ENCODE data around the gene RNF169. TPM values are rescaled to one million over a fixed set of nuclear protein-coding genes. Genes with fewer than 3 reads are reported as not detected.

Gene RNF169
- total and polyA plus RNA-seq, 2 of the 8 experiments (the other 6 are each of a cell fraction or from before 2014, with no cell fraction given) = 3.6 to 12.5 TPM

- Histone ChIP-seq H3K36me3 (ENCODE audit: control insufficient read depth in 2 of 4, insufficient read depth in 4 of 4, low read length in 3 of 4) (peaks cover 0 to under 1% (median 0%) of the 10 kb centered on the region in 4 experiments; a peak in 2 of 8 replicates), H3K4ac (replicated peaks; ENCODE audit: insufficient read length, low read depth, low read length) (no peak overlapping the region), H3K4me1 (replicated peaks in 1 of 4; ENCODE audit: control insufficient read depth in 3 of 4, insufficient read depth in 4 of 4, low read length in 3 of 4) (peaks cover 0 to 4% (median 0%) of the 10 kb centered on the region in 4 experiments; a peak in 1 of 7 replicates), H2AFZ (ENCODE audit: low read length) (no peak overlapping the region), H2BK5ac (ENCODE audit: low read depth, low read length) (no peak overlapping the region), H2BK20ac (ENCODE audit: low read length) (no peak overlapping the region), H3K27ac (ENCODE audit: low read depth, low read length) (no peak overlapping the region), H2BK120ac (replicated peaks; ENCODE audit: low read depth, low read length) (no peak overlapping the region), H4K8ac (ENCODE audit: extremely low read depth, insufficient read depth, low read length) (no peak overlapping the region), H3K56ac (replicated peaks; ENCODE audit: insufficient read length, low read depth, low read length) (no peak overlapping the region), H2BK15ac (ENCODE audit: low read length) (no peak overlapping the region), H4K91ac (replicated peaks; ENCODE audit: insufficient read length, low read length) (no peak overlapping the region), H3K9ac (replicated peaks in 1 of 4; ENCODE audit: extremely low read depth in 1 of 4, low read depth in 3 of 4, low read length in 3 of 4) (no peak overlapping the region; a peak in 1 of 7 replicates), H3K79me2 (ENCODE audit: control insufficient read depth in 1 of 2, insufficient read depth in 2 of 2, low read length in 2 of 2) (peaks cover 0 to 52% of the 10 kb centered on the region in 2 experiments; a peak in 3 of 4 replicates), H4K20me1 (replicated peaks in 1 of 2; ENCODE audit: control insufficient read depth in 1 of 2, insufficient read depth in 2 of 2, low read length in 2 of 2) (peaks cover 3 to 4% of the 10 kb centered on the region in 2 experiments), H3K18ac (ENCODE audit: extremely low read depth, low read length) (no peak overlapping the region), H2AK5ac (ENCODE audit: low read depth, low read length) (no peak overlapping the region), H4K5ac (ENCODE audit: insufficient read length, low read depth, low read length) (no peak overlapping the region), H3K4me2 (ENCODE audit: insufficient read depth in 1 of 2, low read depth in 2 of 2, low read length in 2 of 2) (no peak overlapping the region), H3K27me3 (replicated peaks in 1 of 4; ENCODE audit: control insufficient read depth in 3 of 4, extremely low read depth in 1 of 4, insufficient read depth in 3 of 4, low read length in 3 of 4) (peaks cover 0 to 1% (median 0%) of the 10 kb centered on the region in 4 experiments; a peak in 1 of 7 replicates), H3K14ac (ENCODE audit: insufficient read length) (no peak overlapping the region), H3K4me3 (ENCODE audit: extremely low read depth in 1 of 4, insufficient read depth in 2 of 4, low read depth in 3 of 4, low read length in 4 of 4) (no peak overlapping the region), H3K79me1 (ENCODE audit: low read depth, low read length) (peaks cover 7% of the 10 kb centered on the region; the same call in 1 of the 2 replicates), H2BK12ac (ENCODE audit: low read depth, low read length) (no peak overlapping the region), H3K23me2 (ENCODE audit: low read depth, low read length) (no peaks in the 10 kb centered on the region; the same call in 1 of the 2 replicates), H3K23ac (ENCODE audit: insufficient read length) (no peak overlapping the region), H3K9me3 (ENCODE audit: insufficient read depth in 2 of 2, low read depth in 1 of 2, low read length in 1 of 2) (no peaks in the 10 kb centered on the region)
- POLR2A ChIA-PET (ENCODE audit: partially characterized antibody) = interaction anchor here (1.2 kb wide), 1 partner anchor 10 kb away, joined by 3 read pairs; no protein-coding TSS in a partner anchor
- WGBS, 2 experiments (ENCODE audit: extremely low coverage in 1 of 2, insufficient coverage in 1 of 2, insufficient read length in 1 of 2, insufficient replicate concordance in 2 of 2, low coverage in 1 of 2, low lambda C conversion rate in 2 of 2, missing lambda C conversion rate in 1 of 2) = 90% methylated on average over 4 of the region's 4 CpGs; no CpG with 5 or more reads in 1 of the 2 experiments
- CTCF ChIA-PET (ENCODE audit: partially characterized antibody) = interaction anchor here (1.3 kb wide), 1 partner anchor 8 kb away, joined by 3 read pairs; no protein-coding TSS in a partner anchor
- DNase-seq (ENCODE audit: low read depth in 1 of 2, low spot score in 2 of 2) (no peak), FAIRE-seq (no peak)
- no peak for TF ChIP-seq KDM1A (IDR thresholded peaks at IDR 0.05; ENCODE audit: borderline replicate concordance, low read length)
Observed at GRCh38 chr11:74784726-74785125, 36.1 kb downstream of the RNF169 start.

Data from H1 (cell line).